CD1c-positive myeloid dendritic cell (primary cell): ENCODE results near the gene DIRAS3.
"Not testable (repeated sequence)": the region's sequence is repeated elsewhere in the genome, so short reads cannot be mapped to it uniquely, and the experiment has no call there.

ENCODE experiments used
- DNase-seq: peaks from one replicate; pipeline ENCODE4 v3.0.0-alpha.2; 2016; ENCODE audit errors: extremely low spot score

Gene DIRAS3

DNA sequence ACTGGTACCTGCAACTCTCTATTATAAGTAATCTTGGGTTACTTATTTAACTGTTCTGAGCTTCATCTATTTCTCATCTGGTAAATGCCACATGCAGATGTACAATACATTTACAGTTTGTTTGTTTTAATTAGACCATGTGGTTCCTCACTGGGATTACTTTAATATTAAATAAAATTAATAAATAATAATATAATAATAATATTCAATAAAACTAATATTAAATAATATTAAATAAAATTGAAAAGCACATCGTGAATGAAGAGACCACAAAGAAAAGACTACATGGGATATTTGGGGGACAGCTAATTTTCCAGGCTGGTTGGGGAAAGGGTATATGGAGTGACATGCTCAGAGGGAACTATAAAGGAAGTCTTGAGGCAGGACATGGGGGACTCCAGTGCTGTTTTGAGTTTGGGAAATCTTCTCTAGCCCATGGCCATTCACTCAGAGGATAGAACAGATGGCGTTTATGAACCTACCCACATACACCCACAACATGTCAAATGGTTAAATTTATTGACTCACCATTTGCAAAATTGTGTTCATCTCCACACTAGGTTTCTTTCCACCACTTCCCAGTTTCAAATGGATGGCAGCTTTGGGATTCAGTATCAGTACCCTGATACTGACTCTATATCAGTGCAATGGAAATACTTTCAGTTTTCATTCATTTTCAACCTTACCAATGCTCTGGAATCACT lies 25.6 kb downstream of the DIRAS3 start:
- DNase-seq, result no peak

DNA sequence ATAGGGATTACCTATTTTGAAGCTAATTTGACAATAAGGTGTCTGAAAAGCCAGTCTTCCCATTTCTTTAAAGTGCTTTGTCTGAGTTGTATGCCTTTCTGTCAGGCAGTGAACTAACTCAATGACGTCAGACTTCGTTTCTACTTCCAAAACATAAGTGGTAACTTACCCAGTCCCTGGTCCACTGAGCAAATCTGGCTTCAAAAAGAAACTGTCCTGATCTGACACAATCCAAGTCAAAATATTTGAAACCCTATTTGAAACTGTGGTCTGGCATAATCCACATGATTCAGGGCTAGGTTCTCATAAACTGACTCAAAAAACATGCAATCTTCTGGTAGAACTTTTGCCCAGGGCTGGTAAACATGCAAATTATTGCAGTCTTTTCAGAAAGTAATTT lies 34.0 kb downstream of the DIRAS3 start:
- DNase-seq, result no peak

DNA sequence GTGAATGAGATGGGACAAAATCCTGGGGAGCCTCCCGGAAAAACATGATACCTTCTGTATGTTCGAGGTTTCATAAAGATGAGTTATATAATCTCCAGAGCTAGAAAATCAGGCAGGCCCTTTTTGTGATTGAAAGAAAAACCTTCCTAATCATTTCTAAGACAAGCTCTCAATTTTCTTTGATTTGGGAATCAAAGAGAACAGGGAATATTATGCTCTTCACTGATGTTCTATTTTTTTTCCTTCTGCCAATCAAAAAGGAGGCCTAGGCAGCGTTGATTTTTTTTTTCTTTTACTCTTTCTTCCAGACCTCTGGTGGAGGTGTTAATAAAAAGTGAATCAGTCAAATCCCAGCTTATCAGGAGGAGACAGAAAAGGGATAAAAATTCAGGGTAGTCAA lies 34.5 kb downstream of the DIRAS3 start:
- DNase-seq, result no peak

DNA sequence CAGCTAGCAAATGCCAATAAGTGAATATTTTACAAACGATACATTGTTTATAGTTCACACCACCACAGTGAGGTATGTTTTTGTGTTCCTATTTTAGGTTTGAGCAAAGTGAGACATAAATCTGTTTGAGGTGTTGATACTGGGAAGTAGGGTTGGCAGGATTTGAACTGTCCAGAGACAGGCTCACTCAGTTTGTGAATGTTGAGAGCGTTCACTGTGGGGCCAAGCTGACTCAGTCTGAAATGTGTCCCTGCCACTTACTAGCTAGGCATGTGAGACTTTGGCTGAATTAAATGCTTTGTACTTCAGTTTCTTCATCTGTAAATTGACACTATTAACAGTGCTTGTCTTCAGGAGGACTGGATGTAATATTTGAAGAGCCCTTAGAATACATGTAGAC lies 35.1 kb downstream of the DIRAS3 start:
- no peak for DNase-seq

DNA sequence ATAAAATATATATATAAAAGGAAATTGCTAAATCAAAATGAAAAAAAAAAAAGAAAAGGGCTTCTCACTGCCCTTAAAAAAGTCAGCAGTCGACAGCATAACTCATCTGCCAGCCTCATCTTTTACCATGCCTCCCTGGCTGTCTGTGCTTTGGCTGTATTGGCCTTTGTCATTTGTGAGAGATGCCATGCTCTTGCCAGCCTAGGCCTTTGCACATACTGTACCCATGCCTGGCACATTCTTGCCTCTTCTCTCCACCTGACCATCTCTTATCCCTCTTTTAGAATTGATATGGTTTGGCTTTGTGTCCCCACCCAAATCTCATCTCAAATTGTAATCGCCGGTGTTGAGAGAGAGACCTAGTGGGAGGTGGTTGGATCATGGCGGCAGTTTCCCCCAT lies 37.1 kb downstream of the DIRAS3 start:
- DNase-seq, result no peak

DNA sequence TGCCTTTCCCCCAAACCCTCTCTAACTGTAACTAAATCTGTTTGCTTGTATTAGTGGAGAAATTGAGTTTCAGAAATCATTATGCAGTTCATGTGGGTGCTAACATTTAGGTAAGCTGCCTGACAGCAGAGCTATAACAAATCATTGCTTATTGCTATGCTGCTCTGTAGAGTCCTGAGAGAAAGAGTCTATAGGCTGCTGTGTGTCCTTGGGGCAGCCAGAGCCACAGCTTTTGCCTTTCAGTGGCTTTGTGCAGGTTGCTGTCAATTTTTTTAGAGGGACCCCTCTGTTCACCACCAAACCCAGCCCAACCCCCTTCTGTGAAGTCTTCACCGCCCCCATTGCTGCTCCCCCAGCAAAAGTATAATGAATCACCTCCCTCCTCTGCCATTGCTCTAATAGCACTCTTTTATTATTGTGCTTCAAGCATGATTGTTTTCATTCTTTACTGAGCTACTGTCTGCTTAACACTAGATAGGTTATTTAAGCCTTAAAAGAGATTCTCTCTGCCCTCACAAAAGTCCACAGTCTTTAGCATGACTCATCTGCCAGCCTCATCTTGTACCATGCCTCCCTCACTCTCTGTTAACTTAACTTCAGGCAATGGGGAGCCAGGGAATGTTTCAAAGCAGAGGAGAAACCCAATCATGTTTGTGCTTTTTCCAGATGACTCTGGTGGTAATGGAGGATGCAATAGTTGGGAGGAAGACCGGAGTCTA lies 38.6 kb downstream of the DIRAS3 start:
- no peak for DNase-seq

DNA sequence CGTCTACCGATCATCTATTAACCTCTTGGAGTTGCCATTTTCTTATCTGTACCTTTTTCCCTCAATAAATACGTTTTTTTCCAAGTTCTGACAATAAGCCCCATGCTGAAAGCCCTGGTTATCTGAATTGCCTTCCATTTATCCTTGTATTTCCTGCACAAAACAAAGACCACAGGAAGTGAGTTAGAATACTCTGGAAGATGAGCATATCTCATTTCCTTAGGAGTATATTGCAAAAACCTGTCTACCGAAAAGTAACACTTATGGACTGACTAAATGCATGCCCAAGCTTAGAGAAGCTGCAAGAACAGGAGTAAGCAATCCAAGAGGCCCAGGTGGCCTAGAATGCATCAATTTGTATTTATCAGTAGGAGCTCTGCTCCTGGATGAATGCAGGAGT lies 39.9 kb downstream of the DIRAS3 start:
- DNase-seq, result no peak

DNA sequence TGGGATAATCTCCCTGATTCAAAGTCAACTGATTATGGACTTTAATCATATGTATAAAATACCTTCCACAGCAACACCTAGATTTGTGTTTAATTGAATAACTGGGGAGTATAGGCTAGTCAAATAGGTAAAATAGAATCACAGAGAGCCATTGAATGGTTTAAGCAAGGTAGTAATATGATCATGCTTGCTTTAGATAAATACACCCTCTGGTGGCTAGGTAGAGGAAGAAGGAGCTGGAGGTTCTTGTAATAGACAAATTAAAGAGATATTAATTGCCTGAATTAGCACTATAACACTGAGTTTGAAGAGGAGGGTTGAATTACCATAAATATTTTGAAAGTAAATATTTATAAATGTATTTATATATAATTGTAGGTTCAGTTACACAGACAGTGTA lies 40.3 kb downstream of the DIRAS3 start:
- no peak for DNase-seq

DNA sequence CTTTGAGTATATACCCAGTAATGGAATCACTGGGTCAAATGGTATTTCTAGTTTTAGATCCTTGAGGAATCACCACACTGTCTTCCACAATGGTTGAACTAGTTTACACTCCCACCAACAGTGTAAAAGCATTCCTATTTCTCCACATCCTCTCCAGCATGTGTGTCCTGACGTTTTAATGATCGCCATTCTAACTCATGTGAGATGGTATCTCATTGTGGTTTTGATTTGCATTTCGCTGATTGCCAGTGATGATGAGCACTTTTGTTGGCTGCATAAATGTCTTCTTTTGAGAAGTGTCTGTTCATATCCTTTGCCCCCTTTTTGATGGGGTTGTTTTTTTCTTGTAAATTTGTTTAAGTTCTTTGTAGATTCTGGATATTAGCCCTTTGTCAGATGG lies 46.8 kb downstream of the DIRAS3 start:
- not testable (repeated sequence) for DNase-seq

DNA sequence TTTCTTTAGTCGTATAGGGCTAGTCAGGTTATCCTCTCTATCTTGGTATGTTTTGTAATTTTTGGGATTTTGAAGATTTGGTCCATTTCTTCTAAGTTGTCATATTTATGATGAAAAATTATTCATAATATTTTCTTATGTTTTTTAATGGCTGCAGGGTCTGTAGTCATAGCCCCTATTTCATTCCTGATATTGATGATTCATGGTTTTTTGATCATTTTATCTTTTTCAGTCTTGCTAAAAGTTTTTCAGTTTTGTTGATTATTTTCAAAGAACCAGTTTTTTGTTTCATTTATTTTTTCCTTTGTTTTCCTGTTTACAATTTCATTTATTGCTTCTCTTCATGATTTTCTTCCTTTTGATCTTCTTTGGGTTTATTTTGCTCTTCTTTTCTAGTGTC lies 50.2 kb downstream of the DIRAS3 start:
- no peak for DNase-seq

DNA sequence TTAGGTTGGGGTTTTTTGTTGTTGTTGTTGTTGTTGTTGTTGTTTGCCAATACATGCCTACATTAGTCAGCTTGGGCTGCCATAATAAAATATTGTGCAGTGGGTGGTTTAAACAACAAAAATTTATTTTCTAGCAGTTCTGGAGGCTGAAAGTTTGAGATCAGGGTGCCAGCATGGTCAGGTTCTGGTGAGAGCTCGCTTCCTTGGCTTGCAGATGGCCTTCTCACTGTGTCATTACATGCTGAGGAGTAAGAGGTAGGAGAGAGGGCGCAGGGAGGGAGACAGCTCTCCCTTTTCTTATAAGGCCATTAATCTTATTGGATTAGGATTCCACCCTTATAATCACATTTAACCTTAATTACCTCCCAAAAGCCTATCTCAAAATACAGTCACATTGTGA lies 52.7 kb downstream of the DIRAS3 start:
- DNase-seq, result no peak
